Retinal pigment epithelial cell (primary cell): Measurements from ENCODE around the gene TMPRSS11A.

Source experiments
- DNase-seq: peaks from one replicate; pipeline ENCODE4 v3.0.0-alpha.2; 2010; ENCODE audit warnings: low read depth
- H3K4me3 ChIP-seq: 2 replicates; pipeline ENCODE4 v1.5.1; 2011; ENCODE audit warnings: mild to moderate bottlenecking, low read length, control low read depth, moderate library complexity
- CTCF ChIP-seq: conservative IDR thresholded peaks from 2 replicates; pipeline ENCODE4 v1.5.1; 2011; ENCODE audit warnings: low read depth, low read length, control low read depth, inconsistent platforms

The TMPRSS11A gene

GRCh38 chr4:67880866-67881610 lies 82.3 kb downstream of the TMPRSS11A start:
- H3K4me3 ChIP-seq = no peak overlapping the region
- TF ChIP-seq CTCF = no peak
- no peak for DNase-seq

- TF ChIP-seq CTCF = no peak
- DNase-seq = no peak
- no peak overlapping the region for H3K4me3 ChIP-seq
Measured at GRCh38 chr4:67879486-67879885, 83.8 kb downstream of the TMPRSS11A start.

- DNase-seq = no peak
- no peak for TF ChIP-seq CTCF
- no peak overlapping the region for H3K4me3 ChIP-seq
Measured at GRCh38 chr4:67877086-67877485, 86.2 kb downstream of the TMPRSS11A start.

- TF ChIP-seq CTCF = no peak
- no peak overlapping the region for H3K4me3 ChIP-seq
- peak; percentile 52 for DNase-seq
Measured at GRCh38 chr4:67874986-67875385, 88.3 kb downstream of the TMPRSS11A start.

- TF ChIP-seq CTCF = no peak
- DNase-seq = no peak
Measured at GRCh38 chr4:67873116-67873515, 90.2 kb downstream of the TMPRSS11A start.

GRCh38 chr4:67871867-67872266 lies 91.4 kb downstream of the TMPRSS11A start:
- no peak overlapping the region for H3K4me3 ChIP-seq
- TF ChIP-seq CTCF = peak; percentile 58
- DNase-seq = no peak

More at GRCh38 chr4:67873116-67873515, 90.2 kb downstream of the TMPRSS11A start:
- H3K4me3 ChIP-seq = no peak overlapping the region

- no peak overlapping the region for H3K4me3 ChIP-seq
- no peak for DNase-seq
- no peak for TF ChIP-seq CTCF
Measured at GRCh38 chr4:67869580-67870190, 93.6 kb downstream of the TMPRSS11A start.
